Measurements from ENCODE around the gene PRRX1.

PRRX1 gene

DNA sequence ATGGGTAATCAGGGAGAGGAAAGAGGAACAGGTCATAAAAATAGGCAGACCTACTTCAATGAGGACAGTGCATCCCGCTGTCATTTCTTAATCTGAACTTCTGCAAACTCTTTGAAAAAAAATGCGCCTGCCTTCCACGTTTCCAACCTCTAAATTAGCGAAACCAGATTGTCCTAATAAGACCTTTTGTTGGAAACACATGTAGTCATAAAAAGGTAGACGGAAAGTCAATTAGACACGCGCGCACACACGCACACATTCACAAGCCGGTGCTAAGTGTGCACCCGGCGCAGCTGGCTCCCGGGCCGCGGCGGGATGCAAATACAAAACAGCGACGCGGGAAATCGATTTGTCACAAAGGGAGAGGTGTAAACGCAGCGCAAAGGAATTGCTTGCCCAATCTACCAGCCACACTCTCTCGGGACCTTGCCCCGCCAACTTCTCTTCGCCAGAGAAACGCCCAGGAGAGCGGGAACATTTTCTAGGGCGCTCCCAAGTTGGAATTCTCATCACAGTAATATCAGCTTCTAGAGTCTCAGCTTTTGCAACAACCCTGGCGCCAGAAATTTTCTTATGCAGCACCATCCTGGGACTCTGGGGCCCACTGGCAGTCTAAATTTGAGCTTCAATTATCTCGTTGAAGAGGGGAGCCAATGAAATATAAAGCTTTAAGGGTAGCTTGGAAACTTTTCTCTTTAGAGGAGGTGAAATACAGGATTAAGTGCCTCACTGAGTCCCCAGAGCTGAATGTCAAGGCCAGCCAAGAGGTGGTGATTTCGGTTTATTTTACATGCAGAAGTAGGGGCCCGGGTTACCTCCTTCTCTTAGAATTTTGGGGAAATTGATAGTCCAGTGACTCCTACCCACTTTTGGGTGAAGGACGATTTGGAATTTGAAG is 4.5 kb downstream of the PRRX1 start:
- H3K36me3 ChIP-seq (ENCODE audit: control insufficient read depth, insufficient read depth, low read length), result no peaks in the 10 kb centered on the region
- H3K27me3 ChIP-seq (ENCODE audit: control insufficient read depth, insufficient read depth, low read length), result peaks cover 85% of the 10 kb centered on the region
- H3K4me3 ChIP-seq (ENCODE audit: low read length), result no peak overlapping the region
- no peak overlapping the region for H3K9ac ChIP-seq (ENCODE audit: low read length)
- H3K9me3 ChIP-seq (ENCODE audit: control insufficient read depth, low read length), result peaks cover 4% of the 10 kb centered on the region
- H3K4me1 ChIP-seq (ENCODE audit: control insufficient read depth, insufficient read depth, low read length), result peaks cover 6% of the 10 kb centered on the region

DNA sequence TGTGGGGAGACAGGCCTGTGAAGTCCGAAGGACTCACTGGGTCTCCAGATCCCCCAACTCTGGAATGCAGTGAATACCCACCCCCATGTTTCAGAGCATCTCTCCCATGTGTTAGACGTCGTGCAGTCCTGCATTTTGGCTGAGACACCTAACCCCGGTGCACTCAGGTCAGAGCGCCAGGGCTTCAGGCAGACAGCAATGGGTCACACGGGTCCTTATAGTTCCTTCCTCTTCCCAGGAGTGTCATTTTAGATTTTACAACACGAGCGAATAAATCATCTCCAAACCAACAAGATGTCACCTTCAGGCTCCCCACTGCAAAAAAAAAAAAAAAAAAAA is 5.1 kb downstream of the PRRX1 start:
- no peak overlapping the region for H3K9ac ChIP-seq (ENCODE audit: low read length)
- H3K27me3 ChIP-seq (ENCODE audit: control insufficient read depth, insufficient read depth, low read length), result peaks cover 79% of the 10 kb centered on the region
- peaks cover 4% of the 10 kb centered on the region for H3K9me3 ChIP-seq (ENCODE audit: control insufficient read depth, low read length)
- no peak overlapping the region for H3K4me3 ChIP-seq (ENCODE audit: low read length)
- H3K4me1 ChIP-seq (ENCODE audit: control insufficient read depth, insufficient read depth, low read length), result peaks cover 6% of the 10 kb centered on the region
- H3K36me3 ChIP-seq (ENCODE audit: control insufficient read depth, insufficient read depth, low read length), result no peaks in the 10 kb centered on the region

DNA sequence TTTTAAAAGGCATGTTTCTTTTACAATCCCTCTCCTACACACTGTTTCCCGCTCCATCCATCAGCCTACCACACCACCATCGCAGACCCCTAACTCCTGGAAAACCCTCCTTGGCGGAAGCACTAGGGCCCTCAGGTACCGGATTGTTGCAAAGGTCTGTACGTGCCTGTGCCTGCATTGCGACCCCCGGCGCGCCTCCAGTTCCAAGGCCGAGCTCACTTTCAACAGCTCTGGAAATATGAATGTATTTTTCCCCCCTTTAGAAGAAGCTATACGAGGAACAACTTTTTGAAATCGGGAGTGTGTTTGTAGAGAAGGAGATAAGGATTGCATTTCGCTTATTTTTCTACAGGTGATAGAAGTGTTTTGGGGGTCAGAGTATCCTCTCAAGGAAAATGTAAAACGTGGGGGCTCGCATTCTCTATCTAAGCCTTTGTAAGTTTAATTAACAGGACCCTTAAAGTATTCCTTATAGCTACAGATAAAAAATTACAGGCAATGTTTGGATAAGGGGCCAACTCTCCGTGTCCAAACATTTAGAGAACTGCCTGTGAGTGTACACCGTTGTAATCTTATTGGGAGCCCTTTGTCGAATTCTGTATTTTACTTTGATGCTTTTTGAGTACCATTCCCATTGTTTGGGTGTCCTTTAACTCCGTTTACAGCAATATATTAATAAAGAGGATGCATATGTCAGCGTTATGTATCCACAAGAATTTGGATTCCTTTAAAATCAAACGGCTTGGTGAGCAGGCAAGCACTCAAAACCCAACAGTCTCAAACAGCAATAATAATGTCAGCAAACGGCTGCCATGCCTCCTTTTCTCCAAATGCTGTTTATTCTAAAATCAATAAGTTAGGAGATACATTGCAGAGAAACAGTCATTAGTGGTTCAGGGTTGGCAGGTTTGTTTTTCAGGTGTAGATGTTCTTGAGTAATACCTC is 5.9 kb downstream of the PRRX1 start:
- peaks cover 4% of the 10 kb centered on the region for H3K9me3 ChIP-seq (ENCODE audit: control insufficient read depth, low read length)
- H3K4me3 ChIP-seq (ENCODE audit: low read length), result no peak overlapping the region
- H3K9ac ChIP-seq (ENCODE audit: low read length), result no peak overlapping the region
- H3K27me3 ChIP-seq (ENCODE audit: control insufficient read depth, insufficient read depth, low read length), result peaks cover 71% of the 10 kb centered on the region
- H3K36me3 ChIP-seq (ENCODE audit: control insufficient read depth, insufficient read depth, low read length), result no peaks in the 10 kb centered on the region
- no peaks in the 10 kb centered on the region for H3K4me1 ChIP-seq (ENCODE audit: control insufficient read depth, insufficient read depth, low read length)

DNA sequence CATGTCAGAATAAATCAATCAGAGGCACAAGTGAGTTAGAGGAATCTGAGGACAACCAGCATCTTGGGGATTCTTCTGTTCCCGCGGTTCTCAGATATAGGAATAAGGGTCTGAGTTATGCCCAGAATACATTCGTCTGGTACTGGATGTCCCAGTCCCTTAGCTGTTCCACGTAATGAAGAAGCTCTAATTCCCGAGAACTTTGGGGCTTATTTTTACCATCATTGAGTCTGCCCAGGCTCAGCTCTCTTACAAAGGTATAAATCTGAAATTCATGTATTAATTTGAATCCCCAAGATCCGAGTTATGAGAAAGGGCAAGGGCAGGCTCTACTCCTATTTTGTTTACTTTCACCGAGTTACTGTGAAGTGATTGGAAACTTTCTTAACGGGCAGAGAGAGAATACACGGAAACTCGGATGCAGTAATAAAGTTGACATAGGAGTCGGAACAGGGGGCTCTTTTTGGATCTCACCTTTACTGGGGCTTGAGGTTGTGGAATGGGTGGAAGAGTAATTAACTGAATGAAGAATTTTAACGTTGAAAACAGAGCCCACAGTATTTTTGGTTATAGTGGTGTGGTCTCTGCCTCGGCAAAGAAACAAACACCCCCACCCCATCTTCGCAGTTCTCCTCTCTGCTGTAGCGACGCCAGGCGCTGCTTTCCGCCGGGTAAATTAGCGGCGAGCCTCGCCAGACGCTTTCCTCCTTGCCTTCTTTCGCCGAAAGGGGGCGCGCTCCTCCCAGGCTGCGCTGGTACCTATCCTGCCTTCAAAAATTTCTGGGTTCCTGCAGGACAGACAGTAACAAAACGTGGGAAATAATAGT is 7.1 kb downstream of the PRRX1 start:
- H3K9ac ChIP-seq (ENCODE audit: low read length), result no peak overlapping the region
- H3K4me1 ChIP-seq (ENCODE audit: control insufficient read depth, insufficient read depth, low read length), result no peaks in the 10 kb centered on the region
- no peaks in the 10 kb centered on the region for H3K36me3 ChIP-seq (ENCODE audit: control insufficient read depth, insufficient read depth, low read length)
- H3K27me3 ChIP-seq (ENCODE audit: control insufficient read depth, insufficient read depth, low read length), result peaks cover 60% of the 10 kb centered on the region
- peaks cover 4% of the 10 kb centered on the region for H3K9me3 ChIP-seq (ENCODE audit: control insufficient read depth, low read length)
- no peak overlapping the region for H3K4me3 ChIP-seq (ENCODE audit: low read length)

DNA sequence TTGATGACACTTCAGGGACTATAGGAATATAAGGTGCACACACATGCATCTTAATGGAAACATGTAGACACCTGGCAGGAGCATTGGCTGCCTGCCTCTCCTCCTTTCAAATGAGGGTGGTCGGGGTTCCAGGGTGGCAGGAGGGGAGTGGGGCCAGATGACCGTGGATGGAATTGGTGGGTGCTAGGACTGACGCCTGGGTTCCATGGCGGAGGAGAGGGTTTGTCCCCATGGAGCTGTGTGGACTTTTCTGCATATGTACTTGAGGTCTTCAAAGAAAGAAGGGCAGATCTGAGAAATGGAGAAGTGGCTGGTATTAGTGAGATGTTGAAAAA is 7.7 kb downstream of the PRRX1 start:
- Histone ChIP-seq H3K9me3 (ENCODE audit: control insufficient read depth, low read length) (peaks cover 4% of the 10 kb centered on the region), H3K36me3 (ENCODE audit: control insufficient read depth, insufficient read depth, low read length) (no peaks in the 10 kb centered on the region), H3K4me1 (ENCODE audit: control insufficient read depth, insufficient read depth, low read length) (no peaks in the 10 kb centered on the region), H3K4me3 (ENCODE audit: low read length) (no peak overlapping the region), H3K9ac (ENCODE audit: low read length) (no peak overlapping the region), H3K27me3 (ENCODE audit: control insufficient read depth, insufficient read depth, low read length) (peaks cover 54% of the 10 kb centered on the region)

DNA sequence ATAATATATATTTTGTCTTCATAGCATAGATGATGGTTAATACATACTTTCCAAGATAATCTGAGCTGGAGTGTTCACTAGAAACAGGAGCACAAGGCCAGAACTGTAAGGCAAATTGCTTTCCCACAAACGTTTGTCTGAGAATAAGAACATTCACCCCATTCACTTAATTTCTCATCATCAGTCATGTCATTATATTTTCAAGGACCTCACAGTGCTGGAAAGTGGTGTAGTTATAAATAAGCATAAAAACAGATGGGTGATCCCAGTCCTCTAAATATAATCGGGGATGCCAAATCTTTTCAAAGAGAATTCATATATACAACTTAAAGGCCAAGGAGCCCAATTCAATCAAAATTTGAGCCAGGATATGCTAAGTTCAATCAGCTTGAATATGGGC is 8.4 kb downstream of the PRRX1 start:
- Histone ChIP-seq H3K4me3 (ENCODE audit: low read length) (no peak overlapping the region), H3K9ac (ENCODE audit: low read length) (no peak overlapping the region), H3K27me3 (ENCODE audit: control insufficient read depth, insufficient read depth, low read length) (peaks cover 47% of the 10 kb centered on the region), H3K4me1 (ENCODE audit: control insufficient read depth, insufficient read depth, low read length) (no peaks in the 10 kb centered on the region), H3K9me3 (ENCODE audit: control insufficient read depth, low read length) (peaks cover 4% of the 10 kb centered on the region), H3K36me3 (ENCODE audit: control insufficient read depth, insufficient read depth, low read length) (no peaks in the 10 kb centered on the region)

DNA sequence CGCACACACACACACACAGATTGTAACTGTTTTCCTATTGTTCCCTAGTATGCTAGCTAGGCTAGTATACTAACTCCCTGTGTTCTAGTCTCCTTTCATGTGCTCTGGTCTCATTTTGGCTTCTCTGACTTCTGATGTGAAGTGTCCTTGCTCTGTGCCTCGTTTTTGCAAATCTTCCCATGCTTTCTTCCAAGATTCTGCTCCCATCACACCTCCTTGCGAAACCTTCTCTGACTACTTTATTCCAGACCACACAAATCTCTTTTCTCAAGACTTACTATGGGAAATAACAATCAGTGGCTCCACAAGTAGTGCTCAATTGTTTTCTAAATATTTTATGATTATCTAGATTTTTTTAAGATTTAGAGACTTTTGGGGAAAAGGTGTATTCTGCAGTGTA is 10.3 kb downstream of the PRRX1 start:
- H3K36me3 ChIP-seq (ENCODE audit: control insufficient read depth, insufficient read depth, low read length), result no peaks in the 10 kb centered on the region
- peaks cover 29% of the 10 kb centered on the region for H3K27me3 ChIP-seq (ENCODE audit: control insufficient read depth, insufficient read depth, low read length)
- H3K9ac ChIP-seq (ENCODE audit: low read length), result no peak overlapping the region
- no peaks in the 10 kb centered on the region for H3K9me3 ChIP-seq (ENCODE audit: control insufficient read depth, low read length)
- no peak overlapping the region for H3K4me3 ChIP-seq (ENCODE audit: low read length)
- H3K4me1 ChIP-seq (ENCODE audit: control insufficient read depth, insufficient read depth, low read length), result no peaks in the 10 kb centered on the region

DNA sequence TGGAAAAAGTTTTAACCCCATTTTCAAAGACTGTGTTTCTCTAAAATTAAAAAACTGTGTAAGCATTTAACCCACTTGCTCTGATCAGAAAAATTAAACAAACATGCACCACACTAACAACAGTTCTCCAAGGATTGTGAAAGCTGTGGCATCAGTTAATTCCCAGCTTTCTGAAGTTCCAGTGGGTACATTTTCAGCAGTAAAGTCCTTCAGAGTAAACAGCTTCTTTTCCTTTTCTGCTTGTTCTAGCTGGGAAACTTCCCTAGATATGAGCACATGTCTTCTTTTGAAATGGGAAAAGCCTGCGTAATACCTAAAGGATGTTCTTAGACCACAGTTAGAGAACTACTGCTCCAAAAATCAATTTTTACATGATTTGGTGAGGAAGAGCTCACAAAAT is 11.1 kb downstream of the PRRX1 start:
- peaks cover 22% of the 10 kb centered on the region for H3K27me3 ChIP-seq (ENCODE audit: control insufficient read depth, insufficient read depth, low read length)
- H3K4me3 ChIP-seq (ENCODE audit: low read length), result no peak overlapping the region
- no peaks in the 10 kb centered on the region for H3K4me1 ChIP-seq (ENCODE audit: control insufficient read depth, insufficient read depth, low read length)
- no peak overlapping the region for H3K9ac ChIP-seq (ENCODE audit: low read length)
- no peaks in the 10 kb centered on the region for H3K36me3 ChIP-seq (ENCODE audit: control insufficient read depth, insufficient read depth, low read length)
- H3K9me3 ChIP-seq (ENCODE audit: control insufficient read depth, low read length), result no peaks in the 10 kb centered on the region

DNA sequence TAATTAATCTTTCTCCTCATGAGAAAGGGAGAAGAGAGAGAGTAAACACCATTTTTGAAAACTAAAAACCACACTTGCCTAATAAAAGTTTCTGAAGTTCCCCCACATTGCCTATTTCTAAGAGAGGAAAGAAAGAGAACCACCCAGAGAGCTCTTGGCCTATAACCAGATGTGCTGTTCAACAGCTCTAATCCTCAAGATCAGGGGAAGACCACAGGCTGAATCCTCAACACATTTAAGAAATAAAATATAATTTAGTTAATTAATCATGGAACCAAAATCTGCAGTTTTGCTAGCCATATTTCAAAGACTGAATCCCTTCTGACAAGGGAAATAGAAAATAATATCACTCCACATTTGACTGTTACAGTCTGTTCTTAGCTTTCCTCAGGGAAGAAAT is 11.9 kb downstream of the PRRX1 start:
- peaks cover 13% of the 10 kb centered on the region for H3K27me3 ChIP-seq (ENCODE audit: control insufficient read depth, insufficient read depth, low read length)
- H3K9me3 ChIP-seq (ENCODE audit: control insufficient read depth, low read length), result no peaks in the 10 kb centered on the region
- H3K9ac ChIP-seq (ENCODE audit: low read length), result no peak overlapping the region
- H3K4me3 ChIP-seq (ENCODE audit: low read length), result no peak overlapping the region
- no peaks in the 10 kb centered on the region for H3K36me3 ChIP-seq (ENCODE audit: control insufficient read depth, insufficient read depth, low read length)
- H3K4me1 ChIP-seq (ENCODE audit: control insufficient read depth, insufficient read depth, low read length), result no peaks in the 10 kb centered on the region

DNA sequence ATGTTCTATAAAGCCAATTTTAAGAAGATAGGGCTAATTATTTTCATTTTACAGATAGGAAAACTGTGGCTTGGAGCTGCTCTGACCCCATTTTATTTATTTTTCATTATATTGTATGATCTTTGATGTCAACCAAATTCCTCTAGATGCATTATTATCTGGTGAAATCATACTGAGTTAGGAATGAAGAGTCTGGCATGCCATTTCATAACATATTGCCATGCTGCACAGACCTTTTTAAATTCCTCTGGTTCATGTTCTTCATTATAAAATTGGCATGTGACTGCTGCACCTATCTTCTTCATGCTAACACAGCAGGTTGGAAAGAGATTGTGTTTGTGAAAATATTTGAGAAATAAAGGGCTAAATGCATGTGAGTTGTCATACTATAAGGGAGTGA is 12.7 kb downstream of the PRRX1 start:
- H3K4me3 ChIP-seq (ENCODE audit: low read length), result no peak overlapping the region
- no peaks in the 10 kb centered on the region for H3K4me1 ChIP-seq (ENCODE audit: control insufficient read depth, insufficient read depth, low read length)
- no peak overlapping the region for H3K9ac ChIP-seq (ENCODE audit: low read length)
- no peaks in the 10 kb centered on the region for H3K9me3 ChIP-seq (ENCODE audit: control insufficient read depth, low read length)
- H3K36me3 ChIP-seq (ENCODE audit: control insufficient read depth, insufficient read depth, low read length), result no peaks in the 10 kb centered on the region
- H3K27me3 ChIP-seq (ENCODE audit: control insufficient read depth, insufficient read depth, low read length), result peaks cover 5% of the 10 kb centered on the region

DNA sequence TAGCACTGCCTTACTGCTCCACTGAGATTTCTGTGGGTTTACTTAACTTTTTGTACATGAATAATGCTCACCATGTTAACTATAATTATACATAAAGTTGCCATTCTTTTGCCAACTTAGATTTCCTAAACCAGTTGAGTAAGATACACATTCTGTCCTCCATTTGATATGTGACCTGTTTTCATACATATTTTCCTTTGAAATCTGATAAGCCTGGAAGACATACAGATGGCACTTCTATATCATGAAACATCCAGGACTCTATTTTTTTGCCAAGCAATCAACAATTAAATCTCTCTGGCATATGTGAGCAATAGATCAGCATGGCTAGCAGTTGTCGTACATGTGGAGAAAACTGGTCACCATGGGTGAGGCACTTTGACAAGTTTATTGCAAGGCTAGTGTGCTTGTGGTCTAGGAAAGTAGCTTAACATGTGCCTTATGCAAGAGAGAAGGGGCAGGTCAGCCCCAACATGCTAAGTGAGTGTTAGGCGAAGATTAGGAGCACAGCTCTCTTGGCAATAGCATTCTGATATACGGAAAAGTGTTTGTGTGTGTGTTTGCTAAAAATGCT is 14.2 kb downstream of the PRRX1 start:
- no peak overlapping the region for H3K9ac ChIP-seq (ENCODE audit: low read length)
- no peaks in the 10 kb centered on the region for H3K9me3 ChIP-seq (ENCODE audit: control insufficient read depth, low read length)
- no peaks in the 10 kb centered on the region for H3K27me3 ChIP-seq (ENCODE audit: control insufficient read depth, insufficient read depth, low read length)
- H3K4me1 ChIP-seq (ENCODE audit: control insufficient read depth, insufficient read depth, low read length), result no peaks in the 10 kb centered on the region
- no peak overlapping the region for H3K4me3 ChIP-seq (ENCODE audit: low read length)
- no peaks in the 10 kb centered on the region for H3K36me3 ChIP-seq (ENCODE audit: control insufficient read depth, insufficient read depth, low read length)

Measured in mucosa of stomach (tissue), 1 donor.